Stimulated activated naive CD8-positive, alpha-beta T cell treated with anti-CD3 and anti-CD28 coated beads, Interleukin-15, amount 100 ng/mL, for 72 hours (primary cell): Measurements from ENCODE around the gene MPZL2.

ENCODE experiments used
- ATAC-seq: fragments of 150-1000 bp; cut with Tn5 transposase; 2 replicates; pipeline ENCODE4 v1.10.0; 2021; ENCODE audit warnings: mild to moderate bottlenecking, moderate library complexity
- DNase-seq, 2 donors: peaks; one replicate each; pipeline ENCODE4 v3.0.0; 2021 to 2022
- H3K27ac Mint-ChIP-seq, 2 donors: one replicate each; pipeline ENCODE4 v1.8.0; 2022; ENCODE audit warnings: mild to moderate bottlenecking in 2 of 2, mixed read lengths in 2 of 2, moderate library complexity in 2 of 2
- H3K27me3 Mint-ChIP-seq: one replicate; pipeline ENCODE4 v1.8.0; 2022; ENCODE audit warnings: mixed read lengths
- H3K4me1 Mint-ChIP-seq: one replicate; pipeline ENCODE4 v1.8.0; 2022; ENCODE audit warnings: mild to moderate bottlenecking, mixed read lengths
- H3K4me3 Mint-ChIP-seq, 2 donors: one replicate each; pipeline ENCODE4 v1.8.0; 2022; ENCODE audit warnings: mild to moderate bottlenecking in 2 of 2, mixed read lengths in 2 of 2, moderate library complexity in 1 of 2
- H3K9me3 Mint-ChIP-seq, 2 donors: one replicate each; pipeline ENCODE4 v1.8.0; 2022; ENCODE audit warnings: mixed read lengths in 2 of 2

Gene MPZL2

GRCh38 chr11:118211006-118211405 is 53.1 kb downstream of the MPZL2 start:
- Mint-ChIP-seq H3K9me3 (no peaks in the 10 kb centered on the region), H3K27ac (peak overlapping the region in 1 of 2 donors; percentile 76), H3K4me1 (peaks cover 72% of the 10 kb centered on the region), H3K4me3 (peak overlapping the region in 1 of 2 donors; percentile 12), H3K27me3 (no peaks in the 10 kb centered on the region)
- ATAC-seq = no peak
- DNase-seq = no peak

DNA sequence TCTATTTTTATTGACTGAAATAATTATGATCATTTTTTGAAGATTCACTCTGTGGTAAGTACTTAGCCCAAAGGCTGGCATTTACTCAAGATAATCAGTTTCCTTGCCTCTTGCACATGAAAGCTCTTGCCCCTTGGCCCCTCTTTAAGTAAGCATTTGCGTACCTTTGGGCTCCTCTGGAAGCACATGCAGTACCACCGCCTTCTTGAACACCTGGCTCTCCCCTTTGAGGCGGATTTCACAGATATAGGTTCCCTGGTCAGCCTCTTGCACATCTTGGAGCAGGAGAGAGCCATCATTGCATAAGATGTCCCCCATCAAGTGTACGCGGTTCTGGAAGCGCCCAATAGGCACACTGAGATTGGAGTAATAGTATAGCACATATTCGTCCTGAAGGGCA is 53.8 kb downstream of the MPZL2 start:
- Mint-ChIP-seq H3K4me3 (peak overlapping the region in 1 of 2 donors; percentile 19), H3K27me3 (no peaks in the 10 kb centered on the region), H3K4me1 (peaks cover 65% of the 10 kb centered on the region), H3K27ac (peak overlapping the region in 1 of 2 donors; percentile 54), H3K9me3 (no peaks in the 10 kb centered on the region)
- DNase-seq (no peak), ATAC-seq (no peak)

GRCh38 chr11:118209033-118209432 is 55.1 kb downstream of the MPZL2 start:
- Mint-ChIP-seq H3K27me3 (no peaks in the 10 kb centered on the region), H3K4me3 (peak overlapping the region; percentile 32 to 48), H3K27ac (no peak overlapping the region), H3K4me1 (peaks cover 52% of the 10 kb centered on the region), H3K9me3 (no peaks in the 10 kb centered on the region)
- ATAC-seq = peak; percentile 45
- DNase-seq = no peak

- peak overlapping the region; percentile 1 to 95 for H3K27ac Mint-ChIP-seq
- ATAC-seq (peak; percentile 26), DNase-seq (no peak)
- peak overlapping the region; percentile 59 to 71 for H3K4me3 Mint-ChIP-seq
- no peaks in the 10 kb centered on the region for H3K9me3 Mint-ChIP-seq
- peaks cover 33% of the 10 kb centered on the region for H3K4me1 Mint-ChIP-seq
- H3K27me3 Mint-ChIP-seq = no peaks in the 10 kb centered on the region
These were observed 57.0 kb downstream of the MPZL2 start for GRCh38 chr11:118207079-118207478.

- ATAC-seq (no peak), DNase-seq (no peak)
- H3K4me3 Mint-ChIP-seq = peak overlapping the region; percentile 59 to 71
- H3K4me1 Mint-ChIP-seq = peaks cover 27% of the 10 kb centered on the region
- H3K9me3 Mint-ChIP-seq = no peaks in the 10 kb centered on the region
- H3K27ac Mint-ChIP-seq = peak overlapping the region; percentile 8 to 95
- H3K27me3 Mint-ChIP-seq = no peaks in the 10 kb centered on the region
These were observed 57.6 kb downstream of the MPZL2 start for GRCh38 chr11:118206391-118207031.

- Mint-ChIP-seq H3K27me3 (no peaks in the 10 kb centered on the region), H3K4me1 (peaks cover 20% of the 10 kb centered on the region), H3K4me3 (peak overlapping the region; percentile 59 to 71), H3K9me3 (no peaks in the 10 kb centered on the region), H3K27ac (peak overlapping the region; percentile 54 to 95)
- ATAC-seq (no peak), DNase-seq (no peak)
These were observed 58.3 kb downstream of the MPZL2 start for GRCh38 chr11:118205606-118206378.
